ENCODE results near the gene BBLN. TPM values are rescaled to one million over a fixed set of nuclear protein-coding genes. Genes with fewer than 3 reads are reported as not detected.

BBLN gene
- total RNA-seq, 1 experiment from 2014 or later = 74.9 TPM

DNA sequence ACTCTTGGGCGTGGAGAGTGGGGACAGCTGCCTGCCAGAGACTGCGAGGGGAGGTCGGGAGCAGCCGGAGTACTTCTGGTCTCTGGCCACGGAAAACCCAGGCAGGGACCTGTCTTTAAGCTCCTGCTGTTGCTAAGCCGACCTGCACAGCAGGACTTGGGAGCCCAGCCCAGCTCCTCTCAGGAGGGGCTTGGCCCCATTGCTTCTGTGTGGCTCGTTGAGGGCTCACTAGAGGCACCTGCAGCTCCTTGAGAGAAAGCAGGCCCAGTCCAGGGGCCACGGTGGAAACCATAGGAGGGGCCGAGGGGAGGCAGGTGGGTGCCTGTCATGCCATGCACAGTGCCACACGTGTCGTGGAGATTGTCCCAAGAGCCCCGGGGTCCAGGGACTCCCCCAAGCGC is 14.1 kb upstream of the BBLN start:
- no peaks in the 10 kb centered on the region for H3K4me1 ChIP-seq (ENCODE audit: insufficient read depth, low read length)
- H3K23me2 ChIP-seq (ENCODE audit: insufficient read length, low read depth, low read length, poor library complexity, severe bottlenecking) = no peaks in the 10 kb centered on the region
- no peak overlapping the region for H2BK12ac ChIP-seq (ENCODE audit: insufficient read length, low read depth, low read length)
- no peak overlapping the region for H2AK5ac ChIP-seq (ENCODE audit: insufficient read length, low read length)
- no peak overlapping the region for H3K56ac ChIP-seq (ENCODE audit: insufficient read length, low read depth, low read length)
- H2AFZ ChIP-seq (ENCODE audit: low read length) = no peak overlapping the region
- no peak overlapping the region for H3K18ac ChIP-seq (ENCODE audit: insufficient read length, low read depth, low read length)
- no peaks in the 10 kb centered on the region for H3K9me3 ChIP-seq (ENCODE audit: control insufficient read depth, low read depth, low read length)
- H2BK20ac ChIP-seq (ENCODE audit: low read depth, low read length, poor library complexity, severe bottlenecking) = no peak overlapping the region
- H3K27ac ChIP-seq (ENCODE audit: insufficient read length, low read depth, low read length) = no peak overlapping the region
- no peaks in the 10 kb centered on the region for H3K79me2 ChIP-seq (ENCODE audit: insufficient read depth, low read length)
- TF ChIP-seq, protein P1, sequence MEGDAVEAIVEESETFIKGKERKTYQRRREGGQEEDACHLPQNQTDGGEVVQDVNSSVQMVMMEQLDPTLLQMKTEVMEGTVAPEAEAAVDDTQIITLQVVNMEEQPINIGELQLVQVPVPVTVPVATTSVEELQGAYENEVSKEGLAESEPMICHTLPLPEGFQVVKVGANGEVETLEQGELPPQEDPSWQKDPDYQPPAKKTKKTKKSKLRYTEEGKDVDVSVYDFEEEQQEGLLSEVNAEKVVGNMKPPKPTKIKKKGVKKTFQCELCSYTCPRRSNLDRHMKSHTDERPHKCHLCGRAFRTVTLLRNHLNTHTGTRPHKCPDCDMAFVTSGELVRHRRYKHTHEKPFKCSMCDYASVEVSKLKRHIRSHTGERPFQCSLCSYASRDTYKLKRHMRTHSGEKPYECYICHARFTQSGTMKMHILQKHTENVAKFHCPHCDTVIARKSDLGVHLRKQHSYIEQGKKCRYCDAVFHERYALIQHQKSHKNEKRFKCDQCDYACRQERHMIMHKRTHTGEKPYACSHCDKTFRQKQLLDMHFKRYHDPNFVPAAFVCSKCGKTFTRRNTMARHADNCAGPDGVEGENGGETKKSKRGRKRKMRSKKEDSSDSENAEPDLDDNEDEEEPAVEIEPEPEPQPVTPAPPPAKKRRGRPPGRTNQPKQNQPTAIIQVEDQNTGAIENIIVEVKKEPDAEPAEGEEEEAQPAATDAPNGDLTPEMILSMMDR (conservative IDR thresholded peaks at IDR 0.05) = no peak
- H3K27me3 ChIP-seq (ENCODE audit: insufficient read depth, low read length) = no peaks in the 10 kb centered on the region
- H3K14ac ChIP-seq (ENCODE audit: insufficient read depth, low read length) = no peak overlapping the region
- Mint-ChIP-seq H3K4me1 (peaks cover 9 to 16% of the 10 kb centered on the region in 2 experiments), H3K27me3 (ENCODE audit: low read depth) (peaks cover 8% of the 10 kb centered on the region), H3K36me3 (ENCODE audit: insufficient read depth in 1 of 3, low read depth in 3 of 3) (no peaks in the 10 kb centered on the region), H3K9me3 (no peaks in the 10 kb centered on the region), H3K27ac (no peak overlapping the region), H3K4me3 (no peak overlapping the region)
- no peak overlapping the region for H3K9ac ChIP-seq (ENCODE audit: extremely low read depth, insufficient read length, low read length)
- H3K79me1 ChIP-seq (ENCODE audit: insufficient read depth, low read depth, low read length, poor library complexity, severe bottlenecking) = no peaks in the 10 kb centered on the region
- H4K91ac ChIP-seq (ENCODE audit: insufficient read length, low read depth, low read length) = no peak overlapping the region
- H2BK15ac ChIP-seq (ENCODE audit: low read depth, low read length) = no peak overlapping the region
- no peak for DNase-seq
- H3K4me2 ChIP-seq (ENCODE audit: insufficient read depth, insufficient read length, low read length) = no peak overlapping the region
- H3K23ac ChIP-seq (ENCODE audit: insufficient read length, low read depth, low read length) = no peak overlapping the region
- H3K4ac ChIP-seq (ENCODE audit: low read depth, low read length) = no peak overlapping the region
- H2BK120ac ChIP-seq (ENCODE audit: low read depth, low read length, poor library complexity, severe bottlenecking) = no peak overlapping the region
- H4K5ac ChIP-seq (ENCODE audit: insufficient read length, low read depth, low read length) = no peak overlapping the region
- no peak overlapping the region for H3T11ph ChIP-seq (ENCODE audit: low read length)
- H4K8ac ChIP-seq (replicated peaks; ENCODE audit: insufficient read length, low read depth, low read length) = no peak overlapping the region
- H2BK5ac ChIP-seq (ENCODE audit: insufficient read length, low read length) = no peak overlapping the region
- WGBS (ENCODE audit: extremely low coverage, insufficient read length, low lambda C conversion rate) = no CpG with 5 or more reads among the region's 13 CpGs
- H4K20me1 ChIP-seq (ENCODE audit: control insufficient read depth, insufficient read depth, insufficient read length) = no peaks in the 10 kb centered on the region
